WTC11 (cell line): Measurements from ENCODE around the gene TXNDC2. TPM values are rescaled to one million over a fixed set of nuclear protein-coding genes. Genes with fewer than 3 reads are reported as not detected.

Source experiments
- OVOL2 ChIP-seq: fragments of 250-450 bp; sonication (Bioruptor Pico); IDR thresholded peaks from 2 replicates; pipeline ENCODE4 v1.9.0; 2021; ENCODE audit warnings: mild to moderate bottlenecking, borderline replicate concordance
- TCF7 ChIP-seq: sonication (generic); formaldehyde crosslinking; IDR thresholded peaks from 2 replicates; pipeline ENCODE4 v1.8.0; 2022; ENCODE audit warnings: mild to moderate bottlenecking, low read depth, missing genetic modification reagents, moderate library complexity
- TP53 ChIP-seq: sonication (generic); formaldehyde crosslinking; IDR thresholded peaks from 2 replicates; pipeline ENCODE4 v1.8.1; 2023; ENCODE audit warnings: mild to moderate bottlenecking, missing genetic modification reagents
- total RNA-seq: library from RNA; stranded (reverse); gene quantifications from 3 replicates; pipeline ENCODE4 v1.2.3, GENCODE V29; 2021
- TF ChIP-seq, protein P1 (sequence below): fragments of 250-450 bp; sonication (Bioruptor Pico); IDR thresholded peaks from 2 replicates; pipeline ENCODE4 v1.9.0; 2021; ENCODE audit warnings: mild to moderate bottlenecking, borderline replicate concordance
- TF ChIP-seq, protein P2 (sequence below): sonication (generic); formaldehyde crosslinking; IDR thresholded peaks from 2 replicates; pipeline ENCODE4 v1.8.1; 2023; ENCODE audit warnings: mild to moderate bottlenecking, missing genetic modification reagents
- TF ChIP-seq, protein P3 (sequence below): sonication (generic); formaldehyde crosslinking; IDR thresholded peaks from 2 replicates; pipeline ENCODE4 v1.8.0; 2022; ENCODE audit warnings: mild to moderate bottlenecking, missing genetic modification reagents
- TF ChIP-seq, protein P4 (sequence below): sonication (generic); formaldehyde crosslinking; IDR thresholded peaks from 2 replicates; pipeline ENCODE4 v1.8.1; 2022; ENCODE audit warnings: mild to moderate bottlenecking, moderate library complexity, missing genetic modification reagents
- TF ChIP-seq, protein P5 (sequence below): sonication (generic); formaldehyde crosslinking; IDR thresholded peaks from 2 replicates; pipeline ENCODE4 v1.8.1; 2022; ENCODE audit warnings: low read depth, mild to moderate bottlenecking, moderate library complexity, missing genetic modification reagents, borderline replicate concordance
- TF ChIP-seq, protein P6 (sequence below): fragments of 250-450 bp; sonication (Bioruptor Pico); IDR thresholded peaks from 2 replicates; pipeline ENCODE4 v2.1.2; 2022; ENCODE audit warnings: mild to moderate bottlenecking, moderate library complexity

TXNDC2 gene
- total RNA-seq, 1 experiment from 2014 or later: 0.26 TPM

DNA sequence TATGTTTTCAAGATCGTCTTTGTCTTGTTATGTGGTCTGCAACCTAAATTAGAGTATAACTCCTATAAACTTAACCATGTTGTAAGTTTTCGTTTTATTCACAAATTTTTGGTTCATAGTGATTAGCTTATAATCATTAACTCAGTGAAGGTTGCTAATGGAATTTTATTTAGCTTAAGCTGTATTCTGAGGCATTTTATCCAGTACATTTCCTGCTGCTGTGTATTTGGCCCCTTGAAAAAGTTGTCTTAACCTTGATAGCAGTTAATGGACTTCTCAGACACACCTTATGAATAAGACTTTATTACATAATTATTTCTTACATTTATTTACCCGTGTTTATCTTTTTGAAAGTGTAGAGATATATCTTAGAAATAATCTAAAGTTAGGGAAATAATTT lies 48.5 kb downstream of the TXNDC2 start (continued):
- TF ChIP-seq, protein P1, sequence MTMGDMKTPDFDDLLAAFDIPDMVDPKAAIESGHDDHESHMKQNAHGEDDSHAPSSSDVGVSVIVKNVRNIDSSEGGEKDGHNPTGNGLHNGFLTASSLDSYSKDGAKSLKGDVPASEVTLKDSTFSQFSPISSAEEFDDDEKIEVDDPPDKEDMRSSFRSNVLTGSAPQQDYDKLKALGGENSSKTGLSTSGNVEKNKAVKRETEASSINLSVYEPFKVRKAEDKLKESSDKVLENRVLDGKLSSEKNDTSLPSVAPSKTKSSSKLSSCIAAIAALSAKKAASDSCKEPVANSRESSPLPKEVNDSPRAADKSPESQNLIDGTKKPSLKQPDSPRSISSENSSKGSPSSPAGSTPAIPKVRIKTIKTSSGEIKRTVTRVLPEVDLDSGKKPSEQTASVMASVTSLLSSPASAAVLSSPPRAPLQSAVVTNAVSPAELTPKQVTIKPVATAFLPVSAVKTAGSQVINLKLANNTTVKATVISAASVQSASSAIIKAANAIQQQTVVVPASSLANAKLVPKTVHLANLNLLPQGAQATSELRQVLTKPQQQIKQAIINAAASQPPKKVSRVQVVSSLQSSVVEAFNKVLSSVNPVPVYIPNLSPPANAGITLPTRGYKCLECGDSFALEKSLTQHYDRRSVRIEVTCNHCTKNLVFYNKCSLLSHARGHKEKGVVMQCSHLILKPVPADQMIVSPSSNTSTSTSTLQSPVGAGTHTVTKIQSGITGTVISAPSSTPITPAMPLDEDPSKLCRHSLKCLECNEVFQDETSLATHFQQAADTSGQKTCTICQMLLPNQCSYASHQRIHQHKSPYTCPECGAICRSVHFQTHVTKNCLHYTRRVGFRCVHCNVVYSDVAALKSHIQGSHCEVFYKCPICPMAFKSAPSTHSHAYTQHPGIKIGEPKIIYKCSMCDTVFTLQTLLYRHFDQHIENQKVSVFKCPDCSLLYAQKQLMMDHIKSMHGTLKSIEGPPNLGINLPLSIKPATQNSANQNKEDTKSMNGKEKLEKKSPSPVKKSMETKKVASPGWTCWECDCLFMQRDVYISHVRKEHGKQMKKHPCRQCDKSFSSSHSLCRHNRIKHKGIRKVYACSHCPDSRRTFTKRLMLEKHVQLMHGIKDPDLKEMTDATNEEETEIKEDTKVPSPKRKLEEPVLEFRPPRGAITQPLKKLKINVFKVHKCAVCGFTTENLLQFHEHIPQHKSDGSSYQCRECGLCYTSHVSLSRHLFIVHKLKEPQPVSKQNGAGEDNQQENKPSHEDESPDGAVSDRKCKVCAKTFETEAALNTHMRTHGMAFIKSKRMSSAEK (CRISPR knock-in tag): no peak
- TF ChIP-seq, protein P2, sequence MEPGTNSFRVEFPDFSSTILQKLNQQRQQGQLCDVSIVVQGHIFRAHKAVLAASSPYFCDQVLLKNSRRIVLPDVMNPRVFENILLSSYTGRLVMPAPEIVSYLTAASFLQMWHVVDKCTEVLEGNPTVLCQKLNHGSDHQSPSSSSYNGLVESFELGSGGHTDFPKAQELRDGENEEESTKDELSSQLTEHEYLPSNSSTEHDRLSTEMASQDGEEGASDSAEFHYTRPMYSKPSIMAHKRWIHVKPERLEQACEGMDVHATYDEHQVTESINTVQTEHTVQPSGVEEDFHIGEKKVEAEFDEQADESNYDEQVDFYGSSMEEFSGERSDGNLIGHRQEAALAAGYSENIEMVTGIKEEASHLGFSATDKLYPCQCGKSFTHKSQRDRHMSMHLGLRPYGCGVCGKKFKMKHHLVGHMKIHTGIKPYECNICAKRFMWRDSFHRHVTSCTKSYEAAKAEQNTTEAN (CRISPR knock-in tag): no peak
- TF ChIP-seq, protein P3, sequence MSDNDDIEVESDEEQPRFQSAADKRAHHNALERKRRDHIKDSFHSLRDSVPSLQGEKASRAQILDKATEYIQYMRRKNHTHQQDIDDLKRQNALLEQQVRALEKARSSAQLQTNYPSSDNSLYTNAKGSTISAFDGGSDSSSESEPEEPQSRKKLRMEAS: no peak
- TF ChIP-seq TCF7 (CRISPR knock-in tag): no peak
- no peak for TF ChIP-seq OVOL2
- TF ChIP-seq, protein P4, sequence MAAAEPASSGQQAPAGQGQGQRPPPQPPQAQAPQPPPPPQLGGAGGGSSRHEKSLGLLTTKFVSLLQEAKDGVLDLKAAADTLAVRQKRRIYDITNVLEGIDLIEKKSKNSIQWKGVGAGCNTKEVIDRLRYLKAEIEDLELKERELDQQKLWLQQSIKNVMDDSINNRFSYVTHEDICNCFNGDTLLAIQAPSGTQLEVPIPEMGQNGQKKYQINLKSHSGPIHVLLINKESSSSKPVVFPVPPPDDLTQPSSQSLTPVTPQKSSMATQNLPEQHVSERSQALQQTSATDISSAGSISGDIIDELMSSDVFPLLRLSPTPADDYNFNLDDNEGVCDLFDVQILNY (CRISPR knock-in tag): no peak
- TF ChIP-seq, protein P5, sequence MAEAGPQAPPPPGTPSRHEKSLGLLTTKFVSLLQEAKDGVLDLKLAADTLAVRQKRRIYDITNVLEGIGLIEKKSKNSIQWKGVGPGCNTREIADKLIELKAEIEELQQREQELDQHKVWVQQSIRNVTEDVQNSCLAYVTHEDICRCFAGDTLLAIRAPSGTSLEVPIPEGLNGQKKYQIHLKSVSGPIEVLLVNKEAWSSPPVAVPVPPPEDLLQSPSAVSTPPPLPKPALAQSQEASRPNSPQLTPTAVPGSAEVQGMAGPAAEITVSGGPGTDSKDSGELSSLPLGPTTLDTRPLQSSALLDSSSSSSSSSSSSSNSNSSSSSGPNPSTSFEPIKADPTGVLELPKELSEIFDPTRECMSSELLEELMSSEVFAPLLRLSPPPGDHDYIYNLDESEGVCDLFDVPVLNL (CRISPR knock-in tag): no peak
- no peak for TF ChIP-seq TP53 (CRISPR knock-in tag)
- TF ChIP-seq, protein P6, sequence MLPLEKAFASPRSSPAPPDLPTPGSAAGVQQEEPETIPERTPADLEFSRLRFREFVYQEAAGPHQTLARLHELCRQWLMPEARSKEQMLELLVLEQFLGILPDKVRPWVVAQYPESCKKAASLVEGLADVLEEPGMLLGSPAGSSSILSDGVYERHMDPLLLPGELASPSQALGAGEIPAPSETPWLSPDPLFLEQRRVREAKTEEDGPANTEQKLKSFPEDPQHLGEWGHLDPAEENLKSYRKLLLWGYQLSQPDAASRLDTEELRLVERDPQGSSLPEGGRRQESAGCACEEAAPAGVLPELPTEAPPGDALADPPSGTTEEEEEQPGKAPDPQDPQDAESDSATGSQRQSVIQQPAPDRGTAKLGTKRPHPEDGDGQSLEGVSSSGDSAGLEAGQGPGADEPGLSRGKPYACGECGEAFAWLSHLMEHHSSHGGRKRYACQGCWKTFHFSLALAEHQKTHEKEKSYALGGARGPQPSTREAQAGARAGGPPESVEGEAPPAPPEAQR: no peak
- TF ChIP-seq, all 79 proteins: peak for 0

Other genes with a start within 250 kb of the TXNDC2 start
- 30.8 to 34.9 TPM (median 32.9 TPM) in 3 replicates for gene RAB31, start 177.7 kb upstream of the TXNDC2 start, total RNA-seq
- 137 to 142 TPM (median 137 TPM) in 3 replicates for gene VAPA, start 28.0 kb downstream of the TXNDC2 start, total RNA-seq